SK-N-MC (cell line): ENCODE data around the gene ICAM4.

Experiments used
- EZH2 ChIP-seq: fragments of 200-600 bp; sonication (generic); IDR thresholded peaks from one replicate; pipeline ENCODE4 v1.6.1; 2017; ENCODE audit warnings: antibody characterized with exemption
- POLR2AphosphoS5 ChIP-seq: IDR thresholded peaks from 2 replicates; pipeline ENCODE4 v1.6.1; 2012; ENCODE audit warnings: mild to moderate bottlenecking, low read depth, low read length, borderline replicate concordance

DNA sequence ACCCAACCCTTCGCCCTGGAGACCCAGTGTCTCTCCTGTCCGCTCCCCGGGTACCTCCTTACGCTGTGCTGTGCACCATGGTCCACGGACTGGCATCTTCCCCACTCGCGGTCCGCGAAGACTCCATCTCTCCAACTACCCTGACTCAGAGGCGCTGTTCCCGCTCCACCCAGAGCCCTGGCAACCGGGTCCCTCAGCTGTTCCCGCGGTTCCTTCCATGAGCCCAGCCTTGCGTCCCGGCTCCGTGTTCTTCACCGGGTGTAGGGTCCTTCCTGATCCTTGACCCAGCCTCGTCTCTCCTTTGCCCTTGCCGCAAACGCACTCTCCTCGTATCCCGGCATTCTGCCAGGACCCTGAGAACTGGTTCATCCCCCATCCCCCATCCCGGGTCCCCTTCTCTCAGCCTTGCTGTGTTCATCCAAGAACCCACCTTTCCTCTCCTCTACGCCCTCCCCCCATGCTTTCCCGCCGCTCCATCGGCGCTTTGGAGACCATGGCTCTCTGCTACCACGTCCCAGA lies 3.7 kb downstream of the ICAM4 start:
- TF ChIP-seq POLR2AphosphoS5 (no peak), EZH2 (no peak)
